Measurements from ENCODE around the gene ACR.
"Not testable (repeated sequence)": the region's sequence is repeated elsewhere in the genome, so short reads cannot be mapped to it uniquely, and the experiment has no call there.

GRCh38 chr22:50749302-50750074 is 11.5 kb downstream of the ACR start:
- not testable (repeated sequence) for TF ChIP-seq POLR2A, CTCF (IDR thresholded peaks at IDR 0.05)

Data from body of pancreas (tissue), 4 donors.